ENCODE data around the gene CBR1.

The CBR1 gene

GRCh38 chr21:36069713-36070583 lies at the start of gene CBR1:
Gene CBR1 (plus strand): TSS chr21:36070024. CDS start chr21:36070116, 92 bp downstream.
- peak; percentile 77 for DNase-seq

- no peak for DNase-seq
Observed at GRCh38 chr21:36021251-36021837, 48.5 kb upstream of the CBR1 start.

DNA sequence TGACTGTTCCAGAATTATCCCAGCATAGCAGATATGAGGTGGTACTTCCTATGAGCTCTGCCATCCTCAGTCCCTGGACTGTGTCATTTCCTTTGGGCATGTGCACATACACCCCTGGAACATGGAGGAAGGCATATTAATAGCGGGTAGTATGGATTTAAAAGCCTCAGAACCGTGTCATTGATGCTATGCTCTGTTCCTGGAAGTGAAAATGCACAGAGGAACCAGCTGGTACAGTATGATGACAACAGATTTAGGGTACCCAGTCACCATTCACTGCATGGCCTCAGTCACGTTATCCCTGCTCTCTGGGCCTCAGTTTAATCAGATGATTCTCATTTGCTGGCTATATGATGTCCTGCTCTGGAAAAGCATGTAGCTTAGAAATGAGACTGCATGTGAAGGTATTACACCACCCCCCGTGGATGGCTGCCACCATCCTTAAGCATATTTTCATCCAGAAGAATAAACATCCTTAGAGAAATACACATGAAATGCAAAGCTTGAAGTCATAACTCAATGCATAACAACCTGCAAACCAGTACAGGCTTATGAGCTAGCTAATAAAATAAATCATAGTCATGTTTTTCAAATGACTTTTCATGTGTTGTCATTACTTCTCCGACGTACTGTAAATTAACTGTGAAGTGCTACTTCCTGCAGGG lies 47.3 kb upstream of the CBR1 start:
- no peak for DNase-seq

DNA sequence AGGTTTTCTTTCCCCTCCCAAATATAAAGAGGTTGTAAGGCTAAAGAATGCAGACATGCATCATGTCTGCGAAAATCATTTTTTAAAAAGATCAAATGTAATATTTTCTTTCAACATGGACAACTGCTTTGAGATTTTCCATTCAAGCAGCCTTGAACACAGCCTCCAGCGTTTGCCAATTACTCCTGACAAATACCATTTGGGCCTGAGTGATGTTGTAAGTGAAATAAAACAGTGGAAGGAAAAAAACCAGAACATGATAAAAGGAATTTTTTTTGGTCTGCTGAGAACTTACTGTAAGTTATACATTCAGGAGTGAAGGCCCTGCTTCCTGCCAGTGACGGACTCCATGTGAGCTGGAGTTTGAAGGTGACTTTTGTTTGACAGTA lies 46.7 kb upstream of the CBR1 start:
- DNase-seq, result no peak

DNA sequence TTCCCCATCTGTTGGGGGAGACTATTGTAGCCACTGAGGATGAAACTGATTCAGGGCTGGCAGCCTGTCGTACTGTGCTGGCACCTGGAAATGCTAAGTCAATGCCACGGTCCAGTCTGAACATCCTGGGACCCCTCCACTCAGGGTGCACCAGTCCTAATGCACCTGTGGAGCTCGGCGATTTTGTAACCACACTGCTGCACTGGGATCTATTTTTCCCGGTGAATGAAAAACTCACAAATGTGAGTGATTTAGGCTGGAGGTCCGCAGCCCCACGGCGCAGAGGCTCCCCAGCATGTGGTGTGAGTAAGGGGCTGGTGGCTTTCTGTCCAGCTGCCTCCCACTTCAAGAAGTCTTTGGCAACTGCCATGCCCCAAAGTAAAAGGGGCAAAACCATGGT lies 45.0 kb upstream of the CBR1 start:
- no peak for DNase-seq

GRCh38 chr21:36027347-36027746 lies 42.5 kb upstream of the CBR1 start:
- no peak for DNase-seq

DNA sequence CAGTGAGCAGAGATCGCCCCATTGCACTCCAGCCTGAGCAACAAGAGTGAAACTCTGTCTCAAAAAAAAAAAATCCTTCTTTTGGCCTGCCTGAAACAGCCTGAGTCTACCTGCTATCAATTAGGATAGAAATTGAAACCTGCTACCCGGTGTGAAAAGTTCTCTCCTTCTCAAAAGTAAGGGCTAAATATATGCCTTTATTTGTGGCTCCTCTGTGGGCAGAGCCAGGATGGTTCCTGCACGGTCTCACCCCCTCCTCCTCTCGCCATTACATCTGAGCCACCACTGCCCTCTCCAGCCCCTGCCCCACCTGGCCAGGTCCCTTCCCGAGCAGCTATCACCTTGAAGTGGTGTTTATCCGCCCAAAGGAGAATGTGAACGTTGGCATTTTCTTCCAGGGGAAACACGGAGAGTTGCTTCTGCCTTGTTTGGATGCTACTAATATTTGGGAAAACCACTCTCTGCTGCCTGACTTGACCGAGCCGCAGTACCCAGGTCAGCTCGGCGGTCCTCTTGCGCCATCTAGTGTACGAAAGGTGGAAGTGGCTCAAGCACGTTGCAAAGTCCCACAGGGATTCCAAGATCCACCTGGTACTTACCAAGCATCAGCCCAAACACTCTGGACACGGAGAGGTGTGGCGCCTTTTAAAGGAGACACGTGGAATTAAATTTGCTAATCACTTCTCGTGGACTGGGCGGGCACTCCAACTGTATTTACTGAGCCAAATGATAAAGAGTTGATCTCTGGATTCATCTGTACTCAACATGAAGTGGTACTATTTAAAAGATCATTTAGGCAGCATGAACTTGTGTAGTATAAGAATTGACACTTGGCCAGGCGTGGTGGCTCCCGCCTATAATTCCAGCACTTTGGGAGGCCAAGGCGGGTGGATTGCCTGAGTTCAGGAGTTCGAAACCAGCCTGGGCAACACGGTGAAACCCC lies 41.4 kb upstream of the CBR1 start:
- no peak for DNase-seq

DNA sequence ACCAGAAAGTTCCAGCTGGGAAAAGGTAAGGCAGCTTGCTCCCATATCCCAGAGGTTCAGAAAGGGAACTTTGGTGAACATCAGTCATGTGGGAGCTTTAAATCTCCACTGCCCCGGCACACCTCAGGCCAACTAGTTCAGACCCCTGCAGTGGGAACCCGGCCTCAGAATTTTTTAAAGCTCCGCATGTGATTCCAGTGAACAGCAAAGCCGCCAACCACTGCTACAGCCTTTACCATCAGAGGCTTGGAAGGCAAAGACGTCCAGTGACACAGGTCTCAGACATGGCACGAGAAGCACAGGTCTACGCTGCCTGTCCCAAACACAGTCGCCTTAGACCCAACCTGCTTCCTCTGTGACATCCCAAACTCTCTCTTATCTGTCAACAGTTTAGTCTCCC lies 40.5 kb upstream of the CBR1 start:
- DNase-seq, result no peak

DNA sequence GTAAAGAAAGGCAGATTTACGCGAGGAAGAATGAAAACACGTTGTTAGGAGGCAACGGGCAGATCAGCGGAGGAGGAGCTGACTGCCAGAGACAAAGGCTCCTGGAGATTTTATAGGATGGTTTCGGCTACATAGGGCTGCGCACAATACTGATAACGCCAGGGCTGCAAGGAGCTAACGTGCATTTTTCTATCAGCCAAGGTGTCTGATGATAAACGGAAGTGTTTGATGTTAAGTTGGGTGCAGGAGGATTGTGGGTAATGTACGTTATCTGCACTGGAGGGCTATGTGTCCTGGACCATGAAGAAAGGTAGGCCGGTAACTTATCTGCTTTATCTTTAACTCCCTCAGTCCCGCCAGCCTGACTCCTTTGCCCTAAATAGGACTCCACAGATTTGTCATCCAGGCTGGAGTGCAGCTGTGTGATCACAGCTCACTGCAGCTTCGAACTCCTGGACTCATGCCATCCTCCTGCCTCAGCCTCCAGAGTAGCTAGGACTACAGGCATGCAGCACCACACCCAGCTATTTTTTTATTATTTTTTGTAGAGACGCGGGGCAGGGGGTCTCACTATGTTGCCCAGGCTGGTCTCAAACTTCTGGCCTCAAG lies 39.1 kb upstream of the CBR1 start:
- DNase-seq, result no peak

- DNase-seq, result no peak
Observed at GRCh38 chr21:36032647-36033406, 37.0 kb upstream of the CBR1 start.

- no peak for DNase-seq
Observed at GRCh38 chr21:36034211-36034913, 35.5 kb upstream of the CBR1 start.

DNA sequence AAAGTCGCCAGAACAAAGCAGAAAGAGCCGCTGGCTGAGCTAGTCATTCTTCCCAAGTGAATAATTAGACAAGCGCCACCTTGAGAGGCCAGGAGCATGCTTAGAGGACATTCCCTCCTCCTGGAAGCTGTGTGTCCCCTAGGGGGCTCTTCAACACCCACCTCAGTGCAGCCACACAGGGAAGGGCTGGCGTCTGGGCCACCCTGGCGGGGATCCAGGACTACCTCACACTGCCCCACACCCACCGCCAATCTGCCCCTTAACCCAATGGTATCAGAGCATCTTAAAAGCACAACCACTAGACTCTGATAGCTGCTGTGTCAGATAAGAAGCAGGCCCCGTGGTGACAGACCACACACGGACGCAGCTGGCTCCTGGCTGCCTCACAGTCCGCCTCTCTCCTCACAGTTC lies 34.4 kb upstream of the CBR1 start:
- DNase-seq, result no peak

DNA sequence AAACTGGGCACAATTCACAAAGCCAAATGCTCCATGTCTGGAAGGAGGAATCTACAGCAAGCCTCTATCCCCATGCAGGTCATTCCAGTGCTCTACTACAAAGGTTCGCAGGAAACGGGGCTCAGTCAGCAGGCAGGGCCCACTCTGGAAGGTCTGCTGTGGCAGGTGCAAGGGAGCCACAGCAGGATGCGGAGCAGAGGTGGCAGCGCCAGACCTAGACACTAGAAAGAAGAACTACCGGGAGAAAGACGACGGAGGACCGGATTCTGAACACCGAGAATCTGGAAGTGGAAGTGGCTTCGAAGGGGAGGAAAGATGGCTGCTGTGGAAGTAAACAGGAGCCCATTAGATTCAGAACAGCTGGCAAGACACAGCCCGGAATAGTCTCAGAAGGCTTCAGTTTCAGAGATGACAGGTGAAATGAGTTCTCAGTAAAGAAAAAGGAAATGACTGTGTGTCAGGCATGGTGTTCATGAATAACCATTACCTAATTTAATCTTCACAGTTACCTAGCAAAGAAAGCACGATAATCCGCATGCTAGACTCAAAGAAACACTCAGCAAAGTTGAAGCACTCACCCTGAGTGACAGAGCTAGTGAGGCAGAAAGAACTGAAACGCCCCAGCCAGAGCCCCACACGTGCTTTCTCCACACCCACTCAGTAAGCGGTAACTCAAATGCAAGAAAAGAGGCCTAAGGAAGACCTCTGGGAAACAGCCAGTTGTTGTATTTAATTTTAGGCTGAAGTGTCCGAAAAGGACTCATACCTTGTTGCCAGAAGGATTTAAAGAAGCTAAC lies 30.9 kb upstream of the CBR1 start:
- DNase-seq, result no peak

DNA sequence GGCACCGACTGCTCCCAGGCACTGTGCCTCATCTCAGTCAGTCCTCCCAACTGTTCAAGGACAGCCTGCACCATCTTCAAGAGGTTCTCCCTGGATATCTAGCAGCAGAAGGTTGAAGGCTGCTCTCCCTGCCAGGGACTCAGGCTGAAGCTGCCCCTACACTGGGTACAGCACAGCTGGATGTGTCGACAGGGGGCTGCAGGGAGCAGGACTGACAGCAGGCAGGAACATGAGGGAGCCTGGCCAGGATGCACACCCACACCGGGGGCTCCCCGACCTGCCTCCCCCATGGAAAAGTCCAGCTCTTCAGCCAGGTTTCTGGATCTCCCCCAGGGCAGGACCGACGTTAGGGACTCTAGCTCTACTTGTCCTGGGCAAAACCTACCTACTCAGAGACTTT lies 30.0 kb upstream of the CBR1 start:
- DNase-seq, result no peak

DNA sequence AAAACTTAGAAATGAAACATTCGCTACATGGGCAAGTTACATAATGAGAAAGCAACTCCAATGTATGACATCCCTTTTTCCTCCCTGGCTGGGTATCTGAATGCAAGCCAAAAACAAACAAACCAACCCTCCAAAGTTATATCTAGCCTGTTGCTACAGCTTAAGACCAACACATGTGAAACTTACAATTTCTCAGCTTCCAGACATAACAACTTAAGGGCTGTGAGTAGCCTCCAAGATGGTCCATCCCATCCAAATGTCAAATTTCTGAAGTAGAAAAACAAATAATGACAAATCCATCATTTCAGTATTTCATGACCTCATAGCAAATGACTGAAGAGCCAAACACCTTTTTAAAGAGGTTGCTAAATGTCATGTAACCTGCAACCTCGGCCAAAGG lies 29.4 kb upstream of the CBR1 start:
- no peak for DNase-seq

DNA sequence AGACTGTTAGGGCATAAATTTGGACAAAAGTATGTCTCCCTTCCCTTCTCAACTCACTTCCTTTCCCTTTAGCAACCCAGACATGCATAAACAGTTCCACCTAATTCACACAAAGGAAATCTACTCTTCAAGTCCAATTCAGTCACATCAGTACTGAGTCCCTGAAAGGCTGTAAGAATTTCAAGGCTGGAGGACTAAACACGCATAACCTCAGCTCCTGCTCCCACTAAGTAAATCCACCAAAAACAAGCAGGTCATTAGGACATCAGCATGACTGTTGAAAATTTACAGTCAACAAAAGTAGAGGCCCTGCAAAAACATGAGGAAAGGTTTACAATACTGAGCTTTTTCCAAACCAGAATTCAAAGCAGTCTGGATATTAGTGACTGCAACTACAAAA lies 27.9 kb upstream of the CBR1 start:
- no peak for DNase-seq

DNA sequence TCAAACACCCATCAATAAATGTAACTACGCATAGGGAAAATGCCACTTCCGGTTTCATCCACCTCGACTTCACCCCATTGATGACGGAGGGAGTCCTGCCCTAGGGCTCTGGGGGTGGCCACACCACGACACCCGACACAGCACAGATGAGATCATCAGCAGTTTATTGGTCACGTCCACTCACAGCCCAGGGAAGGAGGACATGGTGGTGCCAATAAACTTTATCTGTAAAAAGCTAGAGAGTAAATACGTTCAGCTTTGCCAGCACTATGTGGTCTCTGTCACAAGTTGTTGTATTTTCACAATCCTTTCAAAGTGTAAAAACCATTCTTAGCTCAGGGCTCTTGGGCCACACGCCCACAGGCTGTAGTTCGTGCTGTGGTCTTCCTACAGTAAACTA lies 25.8 kb upstream of the CBR1 start:
- DNase-seq, result no peak

DNA sequence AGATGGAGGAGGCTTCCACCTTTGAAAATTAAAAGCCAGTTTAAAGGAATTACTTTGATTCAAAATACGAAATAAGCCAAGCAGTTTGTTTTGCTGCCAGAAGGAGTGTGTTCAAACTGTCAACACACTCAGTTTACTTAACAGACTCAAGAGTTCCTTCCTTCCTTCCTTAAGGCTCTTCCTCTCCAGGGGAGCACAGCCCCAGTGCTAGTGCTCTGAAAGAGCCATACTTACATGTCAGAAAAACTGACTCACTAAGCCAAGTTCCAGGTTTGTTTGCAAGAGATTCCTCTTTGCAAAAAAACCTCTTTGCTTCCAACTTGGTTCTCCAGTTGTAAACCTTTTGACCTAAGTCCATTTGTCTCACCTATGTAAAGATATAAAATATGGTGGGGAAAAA lies 23.8 kb upstream of the CBR1 start:
- DNase-seq, result no peak

DNA sequence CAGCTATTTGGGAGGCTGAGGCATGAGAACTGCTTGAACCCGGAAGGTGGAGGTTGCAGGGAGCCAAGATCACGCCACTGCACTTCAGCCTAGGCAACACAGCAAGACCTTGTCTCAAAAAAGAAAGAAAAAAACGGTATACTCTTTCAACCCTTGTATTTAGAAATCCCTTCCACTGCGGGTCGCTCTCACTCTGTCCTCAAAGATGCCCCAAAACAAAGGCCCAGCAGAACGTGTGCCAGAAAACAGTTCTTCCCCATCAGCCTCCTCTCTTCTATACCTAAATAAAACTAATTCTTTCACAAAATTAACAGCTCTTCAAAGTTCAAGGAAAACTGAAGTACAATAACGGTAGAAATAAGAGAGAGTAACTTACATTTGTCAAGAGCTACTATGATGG lies 22.7 kb upstream of the CBR1 start:
- no peak for DNase-seq

DNA sequence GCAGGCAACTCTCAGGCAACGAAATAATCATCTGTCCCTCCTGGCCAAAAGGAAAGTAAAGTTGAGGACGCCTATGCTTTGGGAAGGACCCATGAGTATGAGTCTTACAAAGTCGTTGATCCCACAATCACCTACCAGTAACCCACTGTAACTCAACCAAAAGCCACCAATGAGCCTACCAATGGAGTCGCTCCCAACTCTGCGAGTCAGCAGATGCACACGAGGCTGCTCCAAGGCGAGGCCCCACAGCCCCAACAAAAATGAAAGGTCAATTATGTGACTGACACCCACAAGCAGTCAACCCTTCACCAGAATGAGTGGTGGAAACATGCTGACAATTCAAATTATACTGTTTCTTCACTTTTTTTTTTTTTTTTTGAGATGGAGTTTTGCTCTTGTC lies 21.5 kb upstream of the CBR1 start:
- no peak for DNase-seq

All from NCI-H510A (cell line).